KMS-11 (cell line): ENCODE results near the gene PHF21B.

Experiments
- H2AFZ ChIP-seq: fragments of 200-600 bp; sonication (generic); 2 replicates; pipeline ENCODE4 v1.6.1; 2016; ENCODE audit warnings: antibody characterized with exemption, mixed run types, low read depth
- H3K27ac ChIP-seq: fragments of 200-600 bp; sonication (generic); 2 replicates; pipeline ENCODE4 v1.6.1; 2016; ENCODE audit warnings: mild to moderate bottlenecking, mixed run types
- H3K27me3 ChIP-seq: fragments of 200-600 bp; sonication (generic); 2 replicates; pipeline ENCODE4 v1.6.1; 2017; ENCODE audit warnings: mild to moderate bottlenecking, low read depth, mixed run types, moderate library complexity; ENCODE audit not compliant: insufficient read depth
- H3K36me3 ChIP-seq: fragments of 200-600 bp; sonication (generic); 2 replicates; pipeline ENCODE4 v1.6.1; 2017; ENCODE audit warnings: mild to moderate bottlenecking, mixed run types; ENCODE audit not compliant: insufficient read depth
- H3K4me1 ChIP-seq: fragments of 200-600 bp; sonication (generic); 2 replicates; pipeline ENCODE4 v1.6.1; 2016; ENCODE audit warnings: mild to moderate bottlenecking, low read depth, mixed run types; ENCODE audit not compliant: poor library complexity, severe bottlenecking
- H3K4me2 ChIP-seq: fragments of 200-600 bp; sonication (generic); 2 replicates; pipeline ENCODE4 v1.7.0; 2016; ENCODE audit warnings: mild to moderate bottlenecking, mixed run types
- H3K4me3 ChIP-seq: fragments of 200-600 bp; sonication (generic); IDR thresholded peaks from 2 replicates; pipeline ENCODE4 v1.6.1; 2017; ENCODE audit warnings: low read depth, low read length, mixed read lengths; ENCODE audit not compliant: insufficient read depth
- H3K79me2 ChIP-seq: fragments of 200-600 bp; sonication (generic); 2 replicates; pipeline ENCODE4 v1.6.1; 2016; ENCODE audit warnings: low read depth, mixed run types; ENCODE audit not compliant: insufficient read depth
- H3K9ac ChIP-seq: fragments of 200-600 bp; sonication (generic); 2 replicates; pipeline ENCODE4 v1.6.1; 2016; ENCODE audit warnings: mild to moderate bottlenecking, mixed run types
- H4K20me1 ChIP-seq: fragments of 200-600 bp; sonication (generic); 2 replicates; pipeline ENCODE4 v1.6.1; 2016; ENCODE audit warnings: mild to moderate bottlenecking, mixed run types; ENCODE audit not compliant: insufficient read depth
- CTCF ChIP-seq: fragments of 200-600 bp; sonication (generic); conservative IDR thresholded peaks from 2 replicates; pipeline ENCODE4 v1.6.1; 2017; ENCODE audit warnings: low read depth, mild to moderate bottlenecking, antibody characterized with exemption, low read length, moderate library complexity, mixed read lengths

PHF21B gene

GRCh38 chr22:44918166-44918924 is 91.5 kb downstream of the PHF21B start:
- Histone ChIP-seq H4K20me1 (no peaks in the 10 kb centered on the region), H3K27ac (no peak overlapping the region), H3K79me2 (no peaks in the 10 kb centered on the region), H3K4me2 (no peak overlapping the region), H3K9ac (no peak overlapping the region), H2AFZ (no peak overlapping the region), H3K4me1 (no peaks in the 10 kb centered on the region), H3K4me3 (no peak overlapping the region), H3K36me3 (no peaks in the 10 kb centered on the region), H3K27me3 (peaks cover 33% of the 10 kb centered on the region)
- no peak for TF ChIP-seq CTCF

DNA sequence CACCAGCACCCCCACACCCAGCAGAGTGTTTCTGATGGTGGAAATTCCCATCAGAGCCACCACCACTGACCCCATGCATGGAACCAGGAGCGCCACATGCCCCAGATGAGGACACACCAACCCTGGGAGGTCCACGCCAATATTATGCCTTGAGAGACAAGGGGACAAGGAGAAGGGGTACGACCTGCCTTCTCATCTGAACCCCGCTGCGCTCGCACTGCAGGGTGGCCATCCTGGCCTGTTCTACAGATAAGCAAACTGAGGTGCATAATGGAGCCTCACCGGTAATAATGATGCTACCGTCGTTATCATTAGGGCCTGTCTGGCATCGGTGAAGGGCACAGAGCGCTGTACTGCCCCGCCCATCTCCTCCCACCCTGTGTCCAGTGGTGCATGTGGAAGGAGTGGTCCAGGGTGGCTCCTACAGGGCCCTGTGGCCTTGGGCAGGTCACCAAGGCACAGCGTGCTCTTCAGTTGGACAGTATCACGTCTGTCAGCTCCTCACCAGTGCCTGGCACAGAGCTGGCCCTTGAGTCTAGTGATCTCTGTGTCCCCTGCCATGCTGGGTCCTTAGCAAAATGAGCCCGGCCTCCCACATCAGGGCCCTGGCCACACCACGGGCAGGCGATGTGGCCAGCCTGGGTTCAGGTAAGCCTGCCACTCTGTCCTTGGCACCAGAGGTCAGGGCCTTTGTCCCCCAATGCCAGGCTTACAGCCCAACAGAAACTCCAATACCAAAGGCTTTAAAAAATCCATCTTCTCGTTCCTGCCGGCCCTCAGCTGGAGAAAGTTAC is 92.2 kb downstream of the PHF21B start:
- Histone ChIP-seq H2AFZ (no peak overlapping the region), H4K20me1 (no peaks in the 10 kb centered on the region), H3K79me2 (no peaks in the 10 kb centered on the region), H3K27me3 (peaks cover 28% of the 10 kb centered on the region), H3K27ac (no peak overlapping the region), H3K4me1 (no peaks in the 10 kb centered on the region), H3K4me3 (no peak overlapping the region), H3K4me2 (no peak overlapping the region), H3K36me3 (no peaks in the 10 kb centered on the region), H3K9ac (no peak overlapping the region)
- TF ChIP-seq CTCF: no peak

- no peak overlapping the region for H3K4me2 ChIP-seq
- peaks cover 28% of the 10 kb centered on the region for H3K27me3 ChIP-seq
- no peaks in the 10 kb centered on the region for H4K20me1 ChIP-seq
- no peaks in the 10 kb centered on the region for H3K79me2 ChIP-seq
- H3K36me3 ChIP-seq: no peaks in the 10 kb centered on the region
- H3K4me3 ChIP-seq: no peak overlapping the region
- H3K27ac ChIP-seq: no peak overlapping the region
- TF ChIP-seq CTCF: no peak
- no peak overlapping the region for H3K9ac ChIP-seq
- no peaks in the 10 kb centered on the region for H3K4me1 ChIP-seq
- H2AFZ ChIP-seq: no peak overlapping the region
These were observed 93.2 kb downstream of the PHF21B start for GRCh38 chr22:44916281-44917231.

DNA sequence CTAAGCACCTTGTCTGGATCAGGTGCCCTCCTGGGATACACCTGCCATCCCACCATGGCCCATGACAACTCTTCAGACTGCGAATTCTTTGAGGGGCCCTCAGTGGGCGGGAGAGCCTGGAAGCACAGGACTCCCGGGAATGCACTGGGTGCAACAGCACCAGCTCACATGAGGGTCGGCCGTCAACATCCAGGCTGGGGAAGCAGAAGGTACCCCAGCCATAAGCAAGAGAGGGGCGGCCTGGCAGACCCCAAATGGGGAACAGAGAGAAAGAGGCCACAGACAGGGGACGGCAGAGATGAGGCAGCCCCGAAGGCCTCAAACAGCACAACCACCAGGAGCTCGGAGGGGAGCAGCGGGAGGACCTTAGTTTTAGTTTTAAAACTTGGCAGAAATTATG is 94.4 kb downstream of the PHF21B start:
- no peak overlapping the region for H3K4me2 ChIP-seq
- no peaks in the 10 kb centered on the region for H4K20me1 ChIP-seq
- no peak overlapping the region for H3K9ac ChIP-seq
- H3K36me3 ChIP-seq: no peaks in the 10 kb centered on the region
- H3K27ac ChIP-seq: no peak overlapping the region
- no peak overlapping the region for H3K4me3 ChIP-seq
- no peaks in the 10 kb centered on the region for H3K79me2 ChIP-seq
- no peak overlapping the region for H2AFZ ChIP-seq
- H3K27me3 ChIP-seq: peaks cover 21% of the 10 kb centered on the region; the same call in 1 of the 2 replicates
- no peaks in the 10 kb centered on the region for H3K4me1 ChIP-seq
- TF ChIP-seq CTCF: no peak
